UCSD-AML1 (cell line): ENCODE data around the gene CASK.

Experiments used
- DNase-seq: peaks from one replicate; lab custom pipeline; 2025; ENCODE audit not compliant: unreplicated experiment; lab: John Stamatoyannopoulos, UW

Gene CASK

DNA sequence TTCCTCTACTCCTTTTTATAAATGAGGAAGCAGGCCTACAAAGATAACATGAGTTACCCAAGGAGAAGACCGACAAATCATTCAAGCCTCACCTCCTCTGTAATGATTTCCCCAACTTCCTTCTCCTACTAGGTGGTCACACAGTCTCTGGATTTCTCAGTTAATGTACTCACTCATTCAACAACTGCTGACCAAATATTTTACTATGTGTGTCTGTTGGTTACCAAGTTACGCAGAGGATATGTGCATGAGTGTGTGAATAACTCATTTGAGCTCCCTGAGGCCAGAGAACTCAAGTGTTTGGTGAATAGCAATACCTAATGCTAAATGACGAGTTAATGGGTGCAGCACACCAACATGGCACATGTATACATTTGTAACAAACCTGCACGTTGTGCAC lies 10.4 kb downstream of the CASK start:
- DNase-seq: no peak

DNA sequence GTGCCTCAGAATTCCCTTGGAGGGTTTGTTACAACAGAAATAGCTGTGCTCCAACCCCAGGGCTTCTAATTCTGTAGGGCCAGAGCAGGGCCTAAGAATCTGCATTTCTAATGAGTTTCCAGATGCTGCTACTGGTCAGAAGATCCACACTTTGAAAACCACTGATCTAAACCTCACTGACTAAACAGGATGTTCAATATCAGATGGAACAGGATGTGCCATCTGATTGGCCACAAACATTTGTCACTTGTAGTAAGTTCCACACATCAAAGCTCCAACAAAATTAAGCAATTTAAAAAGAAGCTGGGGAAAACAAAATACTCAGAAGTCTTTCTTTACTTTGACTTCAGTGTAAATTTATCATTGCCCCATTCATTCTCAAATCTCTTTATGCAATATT lies 14.3 kb downstream of the CASK start:
- DNase-seq: no peak

DNA sequence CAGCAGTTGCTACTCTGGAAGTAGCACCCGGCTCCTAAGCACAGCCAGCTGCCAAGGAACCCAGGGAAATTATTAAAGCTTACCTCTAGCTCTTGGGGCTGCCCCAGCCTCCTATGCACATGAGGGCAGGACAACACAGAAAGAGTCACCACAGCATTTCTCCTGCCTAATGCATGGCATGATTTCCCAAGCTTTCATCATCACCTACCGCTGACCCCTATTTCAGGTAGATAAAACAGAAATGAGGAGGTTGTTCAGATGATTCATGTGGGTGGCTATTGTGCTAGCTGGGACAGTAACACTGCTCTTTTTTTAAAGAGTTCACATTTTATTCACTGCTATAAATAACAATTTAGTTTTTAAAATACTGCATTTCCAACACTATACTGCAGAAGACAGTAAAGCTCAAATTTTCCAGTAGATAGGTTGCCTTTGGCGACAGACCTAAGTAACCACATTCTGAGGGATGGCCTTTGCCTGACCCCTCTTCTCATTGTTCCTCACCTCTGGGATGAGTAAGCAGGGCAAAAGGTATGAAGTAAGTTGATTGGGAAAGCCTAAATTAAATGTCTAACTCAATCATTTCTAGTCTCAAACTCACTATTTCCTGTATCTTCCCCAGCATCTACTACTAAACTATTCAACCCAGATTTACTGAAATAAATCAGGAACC lies 16.7 kb downstream of the CASK start:
- DNase-seq: no peak

DNA sequence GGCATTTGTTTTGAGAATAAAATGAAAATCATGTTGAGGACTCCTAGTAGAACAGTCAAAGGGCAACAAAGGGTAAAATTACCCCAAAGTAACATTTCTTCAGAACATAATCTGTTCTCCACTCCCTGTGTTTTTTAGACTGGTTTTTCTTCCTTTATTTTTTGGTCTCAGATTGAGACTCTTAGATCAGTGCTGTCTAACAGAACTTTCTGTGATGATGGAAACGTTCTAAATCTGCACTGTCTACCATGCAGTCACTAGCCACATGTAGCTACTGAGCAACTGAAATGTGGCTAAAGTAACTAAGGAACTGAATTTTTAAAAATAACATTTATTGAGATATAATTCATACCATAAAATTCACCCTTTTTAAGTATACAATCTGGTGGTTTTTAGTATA lies 19.8 kb downstream of the CASK start:
- DNase-seq: no peak

DNA sequence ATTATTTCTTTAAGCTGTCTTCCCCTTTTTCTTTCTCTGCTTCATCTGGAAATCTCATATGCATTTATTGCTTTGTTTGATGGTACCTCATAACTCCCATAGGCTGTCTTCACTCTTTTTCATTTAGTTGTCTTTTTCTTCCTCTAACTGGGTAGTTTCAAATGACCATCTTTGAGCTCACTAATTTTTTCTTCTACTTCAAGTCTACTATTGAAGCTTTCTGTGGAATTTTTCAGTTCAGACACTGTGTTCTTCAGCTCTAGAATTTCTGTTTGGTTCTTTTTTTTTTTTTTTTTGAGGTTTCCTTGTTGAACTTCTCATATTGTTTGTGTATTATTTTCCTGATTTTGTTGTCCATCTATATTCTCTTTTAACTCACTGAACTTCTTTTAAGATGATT lies 23.0 kb downstream of the CASK start:
- no peak for DNase-seq

DNA sequence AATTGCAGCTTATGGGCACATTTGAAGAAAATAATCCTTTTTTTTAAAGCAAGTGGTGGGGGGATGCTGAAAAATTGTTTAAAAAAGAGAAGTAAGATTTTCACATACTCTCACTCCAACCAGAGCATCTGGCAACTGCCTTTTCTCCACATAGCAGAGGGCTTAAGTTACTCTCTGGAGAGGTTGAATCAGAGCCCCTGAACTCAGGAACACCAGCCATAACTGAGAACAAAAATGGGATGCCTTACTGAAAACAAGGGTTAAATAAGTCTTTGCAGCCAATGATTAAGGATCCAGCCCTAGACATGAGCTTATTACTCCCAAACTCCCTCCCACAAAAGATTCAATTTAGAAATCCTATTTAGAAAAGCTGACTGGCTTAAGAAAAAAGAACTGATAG lies 27.5 kb downstream of the CASK start:
- no peak for DNase-seq

DNA sequence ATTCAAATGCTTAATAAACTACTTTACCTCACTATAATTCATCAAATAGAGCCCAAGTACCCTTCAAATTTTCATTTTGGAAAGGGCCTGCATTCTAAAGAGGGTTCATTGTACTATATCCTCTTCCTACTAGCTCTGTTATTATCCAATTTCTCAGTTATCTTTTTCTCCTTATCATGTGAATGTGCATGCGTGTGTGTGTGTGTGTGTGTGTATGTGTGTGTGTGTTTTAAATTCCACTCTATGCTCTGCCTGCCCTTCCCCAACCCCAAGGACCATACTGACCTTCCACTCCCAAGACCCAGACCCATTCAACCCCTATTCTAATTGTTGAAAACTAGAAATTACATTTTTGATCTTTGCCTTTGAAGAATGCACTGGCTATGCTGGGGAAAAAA lies 33.3 kb downstream of the CASK start:
- DNase-seq: no peak

DNA sequence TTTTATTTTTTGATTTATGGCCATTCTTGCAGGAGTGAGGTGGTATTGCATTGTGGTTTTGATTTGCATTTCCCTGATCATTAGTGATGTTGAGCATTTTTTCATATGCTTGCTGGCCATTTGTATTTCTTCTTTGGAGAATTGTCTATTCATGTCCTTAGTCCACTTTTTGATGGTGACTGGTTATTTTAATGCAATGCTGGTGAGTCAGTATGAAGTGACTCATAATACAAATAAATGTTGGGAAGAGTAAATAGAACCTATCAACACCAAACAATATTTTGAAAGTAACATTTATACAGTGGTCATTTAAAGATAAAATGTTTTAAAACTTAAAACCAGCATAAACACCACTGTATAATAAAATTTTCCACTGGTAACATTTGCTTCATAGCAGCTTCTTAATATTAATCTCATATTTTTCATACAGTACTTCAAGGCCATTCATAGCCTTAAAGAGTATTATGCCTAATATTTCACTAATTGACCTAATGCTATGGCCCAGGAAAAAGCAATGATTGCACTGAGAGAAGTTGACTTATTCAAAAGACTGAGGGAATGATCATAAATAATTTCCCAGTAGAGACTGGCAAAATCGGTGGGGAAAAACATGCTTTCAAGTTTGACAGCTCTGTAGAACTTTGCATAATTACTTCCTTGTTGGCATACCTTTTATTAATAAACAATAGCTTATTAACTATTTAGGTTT lies 33.9 kb downstream of the CASK start:
- no peak for DNase-seq

DNA sequence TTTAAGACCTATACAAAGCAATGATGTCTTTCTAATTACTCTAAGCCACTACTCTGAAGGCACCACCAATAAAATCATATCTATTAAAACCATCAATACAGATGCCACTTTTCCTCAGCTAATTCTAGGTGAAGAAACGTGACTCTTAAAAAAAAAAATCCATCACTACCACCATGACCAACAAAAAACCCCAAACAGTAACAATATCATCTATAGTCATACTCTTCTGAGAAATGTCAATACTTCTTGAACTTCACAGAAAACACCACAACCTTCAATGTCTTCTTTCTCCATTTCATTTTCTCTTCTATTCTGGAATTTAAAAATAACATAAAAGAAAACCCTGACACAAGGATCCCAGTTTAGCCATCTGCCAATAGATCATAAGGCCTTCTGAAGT lies 35.7 kb downstream of the CASK start:
- DNase-seq: no peak

DNA sequence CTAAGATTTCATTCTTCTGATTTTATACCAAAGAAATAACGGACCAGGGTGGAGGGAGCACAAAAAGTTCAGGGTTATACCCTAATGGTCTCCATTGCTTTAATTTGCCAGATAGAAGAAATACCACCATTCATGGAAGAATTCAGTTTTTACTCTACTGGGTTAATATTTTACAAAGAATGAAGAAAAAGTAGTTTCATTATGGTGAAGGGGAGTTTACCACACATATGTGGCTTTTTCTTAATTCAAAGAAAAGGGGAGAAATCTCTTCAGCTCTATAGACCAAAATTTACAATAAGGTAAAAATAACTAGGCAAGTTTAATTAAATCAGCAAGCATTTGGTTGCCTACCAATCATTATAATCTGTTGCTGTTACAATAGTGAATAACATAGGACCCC lies 37.6 kb downstream of the CASK start:
- no peak for DNase-seq

DNA sequence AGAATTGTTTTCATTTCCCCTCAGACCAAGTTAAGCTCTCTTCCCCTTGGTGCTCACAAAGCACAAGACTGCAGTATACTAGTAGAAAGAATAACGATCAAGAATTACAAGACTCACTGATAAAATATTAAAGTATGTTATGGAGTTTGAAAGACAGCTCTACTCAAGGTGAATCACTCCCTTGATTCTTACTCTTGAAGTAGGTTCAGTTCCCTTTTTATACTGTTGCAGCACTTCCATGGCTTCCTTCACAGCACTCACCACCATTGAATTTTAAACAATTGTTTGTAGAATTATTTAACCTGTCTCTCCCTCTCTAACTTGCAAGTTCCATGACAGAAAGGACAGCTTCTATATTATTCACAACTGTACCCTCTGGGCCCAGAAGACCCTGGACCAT lies 42.2 kb downstream of the CASK start:
- no peak for DNase-seq

DNA sequence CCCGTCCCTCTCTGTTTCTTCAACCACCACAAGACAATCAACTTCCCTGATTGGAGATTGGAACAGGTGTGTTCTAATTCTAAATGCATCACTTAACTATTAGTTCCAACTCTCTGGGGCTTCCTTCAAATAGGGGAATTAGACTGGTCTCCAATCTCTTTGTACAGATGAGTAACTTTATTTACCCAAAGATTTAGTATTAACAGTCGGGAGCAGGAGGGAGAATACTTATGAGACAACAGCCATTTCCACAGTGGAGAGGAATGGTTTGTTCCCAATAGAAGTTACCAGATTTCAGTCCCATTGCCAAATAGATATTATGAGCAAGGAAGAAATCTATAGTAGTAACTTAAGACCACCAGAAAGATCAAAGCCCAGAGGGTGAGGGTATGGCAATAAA lies 46.2 kb downstream of the CASK start:
- no peak for DNase-seq

DNA sequence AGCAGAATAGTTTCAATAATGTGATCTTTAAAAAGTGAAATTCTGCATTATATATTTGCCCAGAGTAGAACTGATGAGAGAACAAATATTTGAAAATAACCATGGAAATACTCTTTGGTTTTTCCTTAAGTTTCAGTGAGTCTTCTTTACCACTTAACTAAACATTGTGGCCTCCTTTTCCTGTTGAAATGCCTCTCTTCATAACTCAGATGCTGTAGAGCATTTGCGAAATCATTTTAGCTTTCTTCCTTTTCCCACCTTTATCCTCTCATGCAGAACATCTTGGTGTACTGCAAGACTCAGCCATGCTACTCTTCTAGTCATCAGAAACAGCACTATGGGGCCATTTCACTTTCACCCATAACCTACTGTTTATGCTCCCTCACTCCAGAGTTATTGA lies 48.2 kb downstream of the CASK start:
- no peak for DNase-seq

DNA sequence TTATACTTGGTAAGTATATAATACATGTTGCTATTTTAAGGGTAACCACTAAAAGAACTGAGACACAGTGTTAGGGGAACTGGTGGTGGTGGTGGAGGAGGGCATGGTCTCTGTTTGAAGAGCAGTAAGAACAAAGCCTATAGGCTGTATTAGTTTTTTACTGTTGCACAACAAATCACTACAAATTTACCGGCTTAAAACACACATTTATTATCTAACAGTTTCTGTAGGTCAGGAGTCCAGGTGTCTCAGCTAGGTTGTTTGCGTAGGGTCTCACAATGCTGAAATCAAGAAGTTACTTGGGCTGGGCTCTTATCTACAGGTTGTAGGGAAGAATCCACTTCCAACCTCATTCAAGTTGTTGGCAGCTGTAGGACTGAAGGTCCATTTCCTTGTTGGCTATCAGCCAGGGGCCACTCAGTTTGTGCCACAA lies 52.6 kb downstream of the CASK start:
- DNase-seq: no peak

DNA sequence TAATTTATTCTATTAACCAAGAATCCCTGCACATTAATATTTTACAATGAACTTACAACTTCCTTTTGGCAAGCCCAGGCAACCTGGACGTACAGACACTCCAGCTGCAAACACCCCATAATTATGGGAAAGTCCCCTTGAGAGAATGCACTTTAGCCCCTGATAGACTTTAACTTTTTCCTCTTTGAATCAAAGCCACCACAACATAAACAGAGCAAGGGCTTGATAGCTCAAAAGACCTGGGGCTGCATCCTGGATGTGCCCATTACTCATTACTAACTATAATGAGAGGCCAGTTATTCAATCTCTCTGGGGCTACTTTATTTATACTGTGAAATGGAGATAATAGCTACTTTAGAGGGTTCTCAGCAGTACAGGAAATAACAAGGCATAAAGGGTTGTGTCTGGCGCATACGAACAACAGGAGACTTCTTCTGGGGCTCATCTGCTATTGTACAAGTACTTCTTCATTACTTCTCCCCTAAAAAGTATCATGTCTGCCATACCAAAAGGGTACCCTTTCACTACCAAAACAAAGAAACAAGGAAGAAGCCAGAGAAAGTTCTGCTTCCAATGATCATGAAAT lies 54.9 kb downstream of the CASK start:
- no peak for DNase-seq

DNA sequence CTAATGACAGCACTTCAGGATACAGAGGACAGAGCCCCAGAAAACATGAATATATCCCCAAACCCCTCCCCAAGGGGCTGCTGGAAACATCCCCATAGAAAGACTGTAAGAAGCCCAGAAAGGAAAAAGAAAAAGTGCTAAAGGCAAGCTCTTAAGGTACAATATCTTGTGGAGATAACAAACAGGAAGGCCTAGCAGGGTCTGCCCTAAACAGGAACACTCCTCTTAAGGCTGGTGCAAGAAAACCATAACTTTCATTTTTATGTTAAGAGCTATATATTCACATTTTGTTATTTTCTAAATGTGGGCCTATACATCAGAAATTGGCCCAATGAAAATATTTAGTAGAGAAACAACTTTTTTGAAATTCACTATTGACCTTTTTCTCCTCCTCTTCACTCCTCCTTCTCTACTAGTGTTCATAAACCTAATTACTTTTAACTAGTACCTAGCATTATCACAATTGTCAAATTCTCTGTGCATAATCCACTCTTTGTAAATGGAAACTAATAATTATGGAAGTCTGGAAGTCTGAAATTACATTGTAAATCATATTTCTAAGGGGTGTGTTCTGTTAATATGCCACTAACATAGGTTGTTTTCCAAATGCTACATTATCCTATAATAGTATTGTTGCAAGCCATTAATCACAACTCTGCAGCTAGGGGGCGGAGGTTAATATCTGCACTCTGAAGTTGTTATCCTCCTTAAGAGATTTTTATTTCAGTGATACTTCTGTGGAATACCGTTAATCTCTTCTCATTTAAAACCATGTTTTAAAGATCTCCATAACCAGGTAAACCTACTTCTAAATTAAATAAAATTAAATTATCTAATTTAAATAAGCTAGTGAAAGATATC lies 59.8 kb downstream of the CASK start:
- no peak for DNase-seq

DNA sequence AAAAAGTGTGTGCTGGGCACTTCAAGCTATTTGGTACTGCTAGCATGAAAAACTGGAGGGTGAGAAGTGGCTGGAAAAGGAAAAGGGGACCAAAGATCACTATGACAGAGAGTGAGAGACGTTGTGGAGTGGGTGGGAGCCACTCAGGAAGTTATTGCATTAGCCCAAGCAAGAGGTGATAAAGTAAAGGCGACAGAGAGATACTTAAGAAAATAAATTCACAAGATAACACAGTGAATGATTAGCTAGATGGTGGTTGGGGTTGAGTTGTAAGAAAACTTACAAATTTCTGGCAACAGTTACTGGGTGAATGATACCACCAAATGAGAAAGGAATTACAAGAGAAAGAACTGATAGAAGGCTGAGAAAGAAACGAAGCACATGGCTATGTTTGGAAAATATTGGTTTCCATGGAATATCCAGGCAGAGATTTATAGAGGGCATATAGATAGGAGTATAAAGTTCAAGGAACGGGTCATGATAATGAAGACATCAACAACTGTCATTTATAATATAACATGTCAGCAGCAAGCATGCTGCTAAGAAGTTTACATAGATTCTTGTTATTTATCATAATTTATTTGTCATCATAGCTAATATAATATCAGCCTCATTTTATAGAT lies 60.7 kb downstream of the CASK start:
- DNase-seq: no peak

DNA sequence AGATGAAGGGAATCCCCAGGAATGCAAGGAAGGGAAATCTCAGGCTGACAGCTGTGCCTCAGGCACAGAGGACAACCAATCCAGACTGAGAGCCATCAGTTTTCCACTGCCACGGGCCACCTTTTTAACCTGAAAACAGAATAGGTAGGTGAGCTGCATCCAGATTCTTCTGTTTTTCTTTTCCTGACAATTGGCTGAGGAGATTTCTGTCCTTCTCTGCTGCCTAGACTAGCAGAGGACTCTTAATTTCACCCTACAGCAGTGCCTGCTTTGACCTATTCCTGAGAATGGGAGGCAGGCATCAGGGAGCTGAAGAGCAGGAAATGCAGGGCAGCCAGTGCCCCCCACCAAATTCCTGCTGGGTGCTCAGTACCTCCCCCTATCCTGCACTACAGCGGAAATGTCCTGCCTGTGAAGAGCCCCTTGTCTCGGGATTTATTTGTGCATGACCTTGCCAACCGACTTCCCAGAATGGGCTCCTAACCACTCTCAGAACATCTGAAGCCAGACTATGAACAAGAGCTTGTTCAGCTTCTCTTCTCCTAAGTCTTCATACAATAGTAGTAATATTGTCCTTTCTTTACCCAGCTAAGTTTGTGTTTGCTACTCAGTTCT lies 65.1 kb downstream of the CASK start:
- no peak for DNase-seq

DNA sequence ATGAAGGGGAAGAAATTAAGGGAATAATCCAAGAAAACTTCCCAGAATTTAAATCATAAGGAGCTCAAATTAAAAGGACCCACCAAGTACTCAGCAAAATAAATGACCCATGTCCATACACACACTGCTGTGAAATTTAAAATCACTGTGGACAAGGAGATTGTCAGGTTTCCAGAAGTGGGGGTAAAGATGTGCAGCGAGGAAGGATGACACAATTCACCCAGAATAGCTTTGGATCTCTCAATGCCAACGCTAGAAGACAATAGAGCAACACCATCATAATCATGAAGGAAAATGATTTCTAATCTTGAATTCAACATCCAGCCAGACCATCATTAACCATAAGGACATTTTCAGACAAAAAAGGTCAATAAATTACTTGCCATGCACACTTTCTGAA lies 65.7 kb downstream of the CASK start:
- no peak for DNase-seq

DNA sequence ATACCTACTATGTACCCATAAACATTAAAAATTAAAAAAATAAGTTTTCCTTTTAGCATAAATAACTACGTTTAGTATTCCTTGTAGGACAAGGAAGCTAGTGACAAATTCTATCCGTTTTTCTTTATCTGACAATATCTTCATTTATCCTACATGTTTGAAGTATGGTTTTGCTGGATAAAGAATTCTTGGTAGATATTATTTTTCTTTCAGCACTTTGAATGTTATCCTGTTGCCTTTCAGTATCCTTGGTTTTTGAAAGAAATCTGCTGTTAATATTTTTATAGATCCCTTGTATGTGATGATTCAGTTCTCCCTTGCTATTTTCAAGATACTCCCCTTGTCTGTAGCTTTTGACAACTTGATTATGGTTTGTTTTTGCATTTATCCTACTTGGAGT lies 76.6 kb downstream of the CASK start:
- no peak for DNase-seq
